Ishikawa (cell line): ENCODE data around the gene COPS7A.

Source experiments
- CEBPB ChIP-seq: IDR thresholded peaks from 2 replicates; pipeline ENCODE4 v1.6.1; 2012
- CREB1 ChIP-seq: IDR thresholded peaks from 2 replicates; pipeline ENCODE4 v1.6.1; 2012; ENCODE audit warnings: low read depth
- EGR1 ChIP-seq: IDR thresholded peaks from 2 replicates; pipeline ENCODE4 v1.6.1; 2012
- RAD21 ChIP-seq: IDR thresholded peaks from 2 replicates; pipeline ENCODE4 v1.6.1; 2012; ENCODE audit warnings: low read depth
- USF1 ChIP-seq: IDR thresholded peaks from 2 replicates; pipeline ENCODE4 v1.6.1; 2012
- YY1 ChIP-seq: IDR thresholded peaks from 2 replicates; pipeline ENCODE4 v1.6.1; 2012; ENCODE audit warnings: low read depth
- TF ChIP-seq, protein P1 (sequence below): IDR thresholded peaks from 2 replicates; pipeline ENCODE4 v1.6.1; 2012; ENCODE audit warnings: low read depth, mild to moderate bottlenecking

GRCh38 chr12:6770600-6770999, 46.8 kb downstream of the COPS7A start:
- TF ChIP-seq RAD21, result no peak
- TF ChIP-seq USF1, result no peak
- TF ChIP-seq YY1, result no peak
- no peak for TF ChIP-seq EGR1
- TF ChIP-seq, protein P1, sequence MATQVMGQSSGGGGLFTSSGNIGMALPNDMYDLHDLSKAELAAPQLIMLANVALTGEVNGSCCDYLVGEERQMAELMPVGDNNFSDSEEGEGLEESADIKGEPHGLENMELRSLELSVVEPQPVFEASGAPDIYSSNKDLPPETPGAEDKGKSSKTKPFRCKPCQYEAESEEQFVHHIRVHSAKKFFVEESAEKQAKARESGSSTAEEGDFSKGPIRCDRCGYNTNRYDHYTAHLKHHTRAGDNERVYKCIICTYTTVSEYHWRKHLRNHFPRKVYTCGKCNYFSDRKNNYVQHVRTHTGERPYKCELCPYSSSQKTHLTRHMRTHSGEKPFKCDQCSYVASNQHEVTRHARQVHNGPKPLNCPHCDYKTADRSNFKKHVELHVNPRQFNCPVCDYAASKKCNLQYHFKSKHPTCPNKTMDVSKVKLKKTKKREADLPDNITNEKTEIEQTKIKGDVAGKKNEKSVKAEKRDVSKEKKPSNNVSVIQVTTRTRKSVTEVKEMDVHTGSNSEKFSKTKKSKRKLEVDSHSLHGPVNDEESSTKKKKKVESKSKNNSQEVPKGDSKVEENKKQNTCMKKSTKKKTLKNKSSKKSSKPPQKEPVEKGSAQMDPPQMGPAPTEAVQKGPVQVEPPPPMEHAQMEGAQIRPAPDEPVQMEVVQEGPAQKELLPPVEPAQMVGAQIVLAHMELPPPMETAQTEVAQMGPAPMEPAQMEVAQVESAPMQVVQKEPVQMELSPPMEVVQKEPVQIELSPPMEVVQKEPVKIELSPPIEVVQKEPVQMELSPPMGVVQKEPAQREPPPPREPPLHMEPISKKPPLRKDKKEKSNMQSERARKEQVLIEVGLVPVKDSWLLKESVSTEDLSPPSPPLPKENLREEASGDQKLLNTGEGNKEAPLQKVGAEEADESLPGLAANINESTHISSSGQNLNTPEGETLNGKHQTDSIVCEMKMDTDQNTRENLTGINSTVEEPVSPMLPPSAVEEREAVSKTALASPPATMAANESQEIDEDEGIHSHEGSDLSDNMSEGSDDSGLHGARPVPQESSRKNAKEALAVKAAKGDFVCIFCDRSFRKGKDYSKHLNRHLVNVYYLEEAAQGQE, result no peak
- TF ChIP-seq CREB1, result no peak
- TF ChIP-seq CEBPB, result no peak
